GM20000 (cell line): Measurements from ENCODE around the gene ORM1.

Source experiments
- DNase-seq: peaks from one replicate; pipeline ENCODE4 v3.0.0; 2012; ENCODE audit warnings: low spot score
- TF ChIP-seq, protein P1 (sequence below): IDR thresholded peaks from 2 replicates; pipeline ENCODE4 v1.5.1; 2012; ENCODE audit warnings: mild to moderate bottlenecking, control low read depth; ENCODE audit errors: extremely low read depth, missing control alignments

ORM1 gene

GRCh38 chr9:114348261-114348905, 25.5 kb downstream of the ORM1 start:
- TF ChIP-seq, protein P1, sequence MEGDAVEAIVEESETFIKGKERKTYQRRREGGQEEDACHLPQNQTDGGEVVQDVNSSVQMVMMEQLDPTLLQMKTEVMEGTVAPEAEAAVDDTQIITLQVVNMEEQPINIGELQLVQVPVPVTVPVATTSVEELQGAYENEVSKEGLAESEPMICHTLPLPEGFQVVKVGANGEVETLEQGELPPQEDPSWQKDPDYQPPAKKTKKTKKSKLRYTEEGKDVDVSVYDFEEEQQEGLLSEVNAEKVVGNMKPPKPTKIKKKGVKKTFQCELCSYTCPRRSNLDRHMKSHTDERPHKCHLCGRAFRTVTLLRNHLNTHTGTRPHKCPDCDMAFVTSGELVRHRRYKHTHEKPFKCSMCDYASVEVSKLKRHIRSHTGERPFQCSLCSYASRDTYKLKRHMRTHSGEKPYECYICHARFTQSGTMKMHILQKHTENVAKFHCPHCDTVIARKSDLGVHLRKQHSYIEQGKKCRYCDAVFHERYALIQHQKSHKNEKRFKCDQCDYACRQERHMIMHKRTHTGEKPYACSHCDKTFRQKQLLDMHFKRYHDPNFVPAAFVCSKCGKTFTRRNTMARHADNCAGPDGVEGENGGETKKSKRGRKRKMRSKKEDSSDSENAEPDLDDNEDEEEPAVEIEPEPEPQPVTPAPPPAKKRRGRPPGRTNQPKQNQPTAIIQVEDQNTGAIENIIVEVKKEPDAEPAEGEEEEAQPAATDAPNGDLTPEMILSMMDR, result no peak
- peak; percentile 26 for DNase-seq

GRCh38 chr9:114348906-114349482, 26.1 kb downstream of the ORM1 start:
- peak; percentile 92 for DNase-seq
- TF ChIP-seq, protein P1, result no peak

GRCh38 chr9:114349713-114350480, 27.0 kb downstream of the ORM1 start:
- DNase-seq, result no peak
- TF ChIP-seq, protein P1, result no peak

- no peak for DNase-seq
These were observed 27.9 kb downstream of the ORM1 start for GRCh38 chr9:114350636-114351401.

DNA sequence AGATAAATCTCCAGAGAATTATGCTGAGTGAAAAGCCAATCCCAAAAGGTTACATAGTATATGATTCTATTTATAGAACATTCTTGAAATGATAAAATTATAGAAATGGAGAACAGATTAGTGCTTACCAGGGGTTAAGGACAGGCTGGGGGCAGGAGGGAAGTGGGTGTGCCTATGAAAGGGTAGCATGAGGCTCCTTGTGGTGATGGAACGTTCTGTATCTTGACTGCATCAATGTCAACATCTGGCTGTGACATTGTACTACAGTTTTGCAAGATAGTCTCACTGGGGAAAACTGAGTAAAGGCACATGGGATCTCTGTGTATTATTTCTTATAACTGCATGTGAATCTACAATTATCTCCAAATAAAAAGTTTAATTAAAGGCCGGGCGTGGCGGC, 29.0 kb downstream of the ORM1 start:
- no peak for DNase-seq
- TF ChIP-seq, protein P1, result no peak

More at GRCh38 chr9:114350636-114351401, 27.9 kb downstream of the ORM1 start:
- TF ChIP-seq, protein P1, result no peak

- TF ChIP-seq, protein P1, result no peak
- DNase-seq, result no peak
These were observed 32.9 kb downstream of the ORM1 start for GRCh38 chr9:114355821-114356220.

GRCh38 chr9:114356792-114357191, 33.9 kb downstream of the ORM1 start:
- DNase-seq, result no peak
- TF ChIP-seq, protein P1, result no peak
